Thyroid gland (tissue), 4 donors: ENCODE results near the gene TTLL5. TPM values are rescaled to one million over a fixed set of nuclear protein-coding genes. Genes with fewer than 3 reads are reported as not detected.

Source experiments
- DNase-seq, 2 donors: peaks; one replicate each; pipeline ENCODE4 v3.0.0-alpha.2; 2019
- H3K27ac ChIP-seq, 3 donors: fragments of 200-600 bp; sonication (generic); 1 replicate in 2 of 3; 2 replicates in 1 of 3; pipeline ENCODE4 v1.5.1; 2016 to 2019; ENCODE audit warnings: mild to moderate bottlenecking in 1 of 3, moderate library complexity in 1 of 3
- H3K27me3 ChIP-seq: fragments of 200-600 bp; sonication (generic); one replicate; pipeline ENCODE4 v1.5.1; 2019
- H3K36me3 ChIP-seq, 2 donors: fragments of 200-600 bp; sonication (generic); one replicate each; pipeline ENCODE4 v1.5.1; 2016 to 2019
- H3K4me1 ChIP-seq, 2 donors: fragments of 200-600 bp; sonication (generic); one replicate each; pipeline ENCODE4 v1.5.1; 2017 to 2019
- H3K4me3 ChIP-seq, 3 donors: fragments of 200-600 bp; sonication (generic); replicated peaks in 1 of 3; 1 replicate in 2 of 3; 2 replicates in 1 of 3; pipeline ENCODE4 v1.5.1; 2016; ENCODE audit warnings: mild to moderate bottlenecking in 1 of 3
- H3K9me3 ChIP-seq: fragments of 200-600 bp; sonication (generic); one replicate; pipeline ENCODE4 v1.5.1; 2017
- POLR2A ChIP-seq, 2 donors: fragments of 450-650 bp; IDR thresholded peaks; one replicate each; pipeline ENCODE4 v1.6.1; 2017; ENCODE audit warnings: antibody characterized with exemption in 2 of 2, mild to moderate bottlenecking in 2 of 2, moderate library complexity in 1 of 2
- WGBS, 2 donors: methylation state at CpG; one replicate each; pipeline ENCODE4 v1.1.5; 2017; 5-methylcytosine and 5-hydroxymethylcytosine counted together
- intact Hi-C: fragments of 100-400 bp; cut with DNase I; formaldehyde crosslinking; loops from one replicate; pipeline ENCODE4 v1.15.1; 2023
- total RNA-seq, 4 donors: library from RNA; depleted of rRNA; stranded (reverse); fragments of >200 nt; gene quantifications; one replicate each; pipeline ENCODE4 v1.2.3, GENCODE V29; 2016
- TF ChIP-seq, protein P1 (sequence below), 6 experiments: fragments of 200-600 bp in 3 of 6; fragments of 450-650 bp in 3 of 6; sonication (generic) in 3 of 6; IDR thresholded peaks; one replicate each; pipeline ENCODE4 v1.5.1; 2016 to 2019; ENCODE audit warnings: antibody characterized with exemption in 6 of 6, mild to moderate bottlenecking in 2 of 6, inconsistent platforms in 1 of 6, moderate library complexity in 1 of 6

Gene TTLL5
- total RNA-seq, 4 donors from 2014 or later, result 31.8 to 65.1 (median 35.7) TPM

DNA sequence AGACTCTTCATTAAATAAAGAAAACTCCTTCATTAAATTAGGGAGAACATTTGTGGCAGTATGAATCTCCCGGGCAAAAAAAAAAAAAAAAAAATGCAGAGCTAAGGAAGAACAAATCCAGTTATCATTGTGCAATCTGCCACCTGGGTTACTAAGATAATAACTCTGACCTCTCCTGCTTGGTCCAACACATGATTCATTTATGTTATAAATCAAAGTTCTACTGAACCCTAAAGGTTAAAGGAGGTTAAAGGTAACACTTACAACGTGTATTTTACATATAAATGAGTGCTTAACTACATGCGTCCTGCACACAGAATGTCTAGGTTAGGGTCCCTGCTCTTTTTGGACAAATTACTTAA, 316.5 kb downstream of the TTLL5 start:
- H3K9me3 ChIP-seq, result no peaks in the 10 kb centered on the region
- no peak for DNase-seq
- H3K36me3 ChIP-seq, result no peaks in the 10 kb centered on the region
- 65 to 75% methylated on average over 3 of the region's 3 CpGs for WGBS, 2 donors
- H3K27me3 ChIP-seq, result no peaks in the 10 kb centered on the region
- peaks cover 8 to 16% of the 10 kb centered on the region in 2 donors for H3K4me1 ChIP-seq
- TF ChIP-seq POLR2A (IDR thresholded peaks at IDR 0.05), result no peak
- TF ChIP-seq, protein P1, sequence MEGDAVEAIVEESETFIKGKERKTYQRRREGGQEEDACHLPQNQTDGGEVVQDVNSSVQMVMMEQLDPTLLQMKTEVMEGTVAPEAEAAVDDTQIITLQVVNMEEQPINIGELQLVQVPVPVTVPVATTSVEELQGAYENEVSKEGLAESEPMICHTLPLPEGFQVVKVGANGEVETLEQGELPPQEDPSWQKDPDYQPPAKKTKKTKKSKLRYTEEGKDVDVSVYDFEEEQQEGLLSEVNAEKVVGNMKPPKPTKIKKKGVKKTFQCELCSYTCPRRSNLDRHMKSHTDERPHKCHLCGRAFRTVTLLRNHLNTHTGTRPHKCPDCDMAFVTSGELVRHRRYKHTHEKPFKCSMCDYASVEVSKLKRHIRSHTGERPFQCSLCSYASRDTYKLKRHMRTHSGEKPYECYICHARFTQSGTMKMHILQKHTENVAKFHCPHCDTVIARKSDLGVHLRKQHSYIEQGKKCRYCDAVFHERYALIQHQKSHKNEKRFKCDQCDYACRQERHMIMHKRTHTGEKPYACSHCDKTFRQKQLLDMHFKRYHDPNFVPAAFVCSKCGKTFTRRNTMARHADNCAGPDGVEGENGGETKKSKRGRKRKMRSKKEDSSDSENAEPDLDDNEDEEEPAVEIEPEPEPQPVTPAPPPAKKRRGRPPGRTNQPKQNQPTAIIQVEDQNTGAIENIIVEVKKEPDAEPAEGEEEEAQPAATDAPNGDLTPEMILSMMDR (IDR thresholded peaks at IDR 0.05), result no peak
- no peak overlapping the region for H3K27ac ChIP-seq
- intact Hi-C loops, result loop anchor here (5.0 kb wide), 1 partner anchor 180 kb away; no protein-coding TSS in a partner anchor
- no peak overlapping the region for H3K4me3 ChIP-seq

DNA sequence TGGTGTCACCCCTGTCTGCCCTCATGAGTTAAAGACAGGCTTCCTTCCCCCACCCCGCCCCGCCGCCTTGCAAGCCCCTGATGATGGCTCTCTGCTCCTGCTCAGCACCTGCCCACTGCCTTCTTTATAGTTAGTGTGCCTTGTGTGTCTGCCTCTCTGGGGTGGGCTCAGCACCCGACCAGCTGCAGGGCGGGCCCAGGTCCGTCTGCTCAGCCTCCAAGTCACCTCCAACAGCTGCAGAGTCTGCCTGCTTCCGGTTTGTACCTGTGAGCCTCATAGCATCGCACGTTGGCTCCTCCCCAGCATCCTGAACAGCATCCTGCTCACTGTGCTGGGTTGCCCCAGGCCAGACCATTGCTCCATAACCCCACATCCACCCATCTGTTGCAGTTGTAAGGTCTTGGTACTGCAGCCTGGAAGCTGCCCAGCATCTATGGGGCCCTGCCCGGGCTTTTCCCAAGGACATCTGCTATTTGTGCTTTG, 317.2 kb downstream of the TTLL5 start:
- no peak for DNase-seq
- no peak for TF ChIP-seq POLR2A (IDR thresholded peaks at IDR 0.05)
- TF ChIP-seq, protein P1 (IDR thresholded peaks at IDR 0.05), result no peak
- no peaks in the 10 kb centered on the region for H3K36me3 ChIP-seq
- no peak overlapping the region for H3K4me3 ChIP-seq
- no peaks in the 10 kb centered on the region for H3K27me3 ChIP-seq
- intact Hi-C loops, result loop anchor here (5.0 kb wide), 1 partner anchor 181 kb away; no protein-coding TSS in a partner anchor
- H3K27ac ChIP-seq, result no peak overlapping the region
- H3K9me3 ChIP-seq, result no peaks in the 10 kb centered on the region
- H3K4me1 ChIP-seq, result peaks cover 13 to 16% of the 10 kb centered on the region in 2 donors
- 69 to 72% methylated on average over 7 to 9 of the region's 10 CpGs for WGBS, 2 donors

DNA sequence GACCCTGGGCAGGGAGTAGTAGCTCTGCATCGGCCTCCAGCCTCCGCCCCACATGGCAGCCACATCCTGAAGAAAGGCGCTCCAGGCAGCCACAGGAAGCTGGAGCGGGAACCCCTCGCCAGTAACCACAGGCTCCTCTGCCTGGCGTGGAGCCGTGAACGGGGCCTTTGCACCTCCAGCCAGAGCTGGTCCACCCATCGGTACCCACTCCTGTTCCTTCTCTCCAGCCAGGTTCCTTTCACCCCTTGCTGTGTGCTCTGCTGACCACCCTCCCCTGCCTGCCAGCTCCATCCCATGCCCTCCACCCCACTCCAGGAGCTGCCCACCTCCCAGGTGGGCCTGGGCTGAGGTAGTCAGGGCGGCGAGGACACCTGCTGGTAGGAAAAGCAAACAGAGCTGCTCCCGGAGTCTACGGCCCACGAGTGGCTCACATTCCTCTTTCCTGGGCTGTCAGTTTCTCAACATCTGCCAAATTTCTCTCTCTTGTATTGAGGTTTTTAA, 318.1 kb downstream of the TTLL5 start:
- intact Hi-C loops, result loop anchor here (5.0 kb wide), 1 partner anchor 182 kb away; no protein-coding TSS in a partner anchor
- Histone ChIP-seq H3K9me3 (no peaks in the 10 kb centered on the region), H3K27me3 (no peaks in the 10 kb centered on the region), H3K4me1 (peaks cover 13 to 16% of the 10 kb centered on the region in 2 donors), H3K27ac (peak overlapping the region in 1 of 3 donors; percentile 41), H3K4me3 (no peak overlapping the region), H3K36me3 (no peaks in the 10 kb centered on the region)
- no peak for DNase-seq
- WGBS, 2 donors, result 48 to 63% methylated on average over 14 of the region's 14 CpGs
- no peak for TF ChIP-seq POLR2A (IDR thresholded peaks at IDR 0.05)
- TF ChIP-seq, protein P1 (IDR thresholded peaks at IDR 0.05), result peak in 3 of 6 experiments; percentile 26 to 43 (median 39)

DNA sequence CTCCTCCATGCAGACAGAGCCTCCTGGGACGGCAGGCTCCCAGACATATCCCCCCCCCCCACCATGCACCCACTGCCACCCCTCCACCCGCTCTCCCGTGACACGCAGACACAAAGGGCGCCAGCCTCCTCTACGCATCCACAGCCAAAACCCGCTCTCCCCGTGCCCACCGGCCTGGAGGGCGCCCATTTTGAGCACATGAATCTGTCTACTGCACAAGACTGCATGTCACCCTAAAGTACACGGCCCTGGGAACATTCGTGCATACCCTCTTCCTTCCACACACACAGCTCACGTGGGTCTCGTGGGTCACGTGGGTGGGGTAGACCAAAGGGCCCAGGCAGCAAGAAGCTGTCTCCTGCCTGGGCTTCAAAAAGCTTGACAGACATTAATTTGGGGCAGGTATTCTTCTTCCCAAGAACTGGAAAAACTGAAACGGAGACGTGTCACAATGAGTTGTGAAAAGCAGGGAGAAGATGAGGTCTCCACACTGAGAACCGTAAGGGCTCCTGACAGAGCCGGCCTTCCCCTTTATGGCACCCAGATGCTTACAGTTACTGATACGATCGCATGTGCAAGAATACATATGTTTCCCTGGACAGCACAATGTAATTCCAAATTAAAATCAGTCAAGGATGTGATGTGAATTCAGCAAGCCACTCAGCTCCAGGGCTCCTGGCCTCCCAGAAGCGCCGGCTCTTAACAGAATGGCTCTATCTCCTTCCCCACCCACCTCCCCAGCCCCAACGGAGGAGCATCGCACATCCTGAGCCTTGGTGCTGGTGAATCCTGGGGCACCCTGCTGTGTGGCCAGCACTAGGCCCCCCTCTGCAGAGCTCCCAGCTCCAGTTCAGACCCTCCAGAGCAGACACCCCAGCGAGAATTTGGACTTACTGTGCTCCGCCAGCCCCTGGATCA, 318.9 kb downstream of the TTLL5 start:
- Histone ChIP-seq H3K27me3 (no peaks in the 10 kb centered on the region), H3K27ac (peak overlapping the region in 2 of 3 donors; percentile 0 to 41), H3K36me3 (no peaks in the 10 kb centered on the region), H3K4me1 (peaks cover 13 to 16% of the 10 kb centered on the region in 2 donors), H3K4me3 (no peak overlapping the region), H3K9me3 (no peaks in the 10 kb centered on the region)
- TF ChIP-seq, protein P1 (IDR thresholded peaks at IDR 0.05), result no peak
- no peak for TF ChIP-seq POLR2A (IDR thresholded peaks at IDR 0.05)
- intact Hi-C loops, result loop anchor here (5.0 kb wide), 3 partner anchors 73 to 268 kb away; no protein-coding TSS in a partner anchor
- WGBS, 2 donors, result 82 to 83% methylated on average over 25 to 27 of the region's 27 CpGs
- no peak for DNase-seq
